Measurements from ENCODE around the gene CALB2. TPM values are rescaled to one million over a fixed set of nuclear protein-coding genes. Genes with fewer than 3 reads are reported as not detected.

CALB2 gene
- total RNA-seq, 1 experiment from 2014 or later = 5.5 TPM

DNA sequence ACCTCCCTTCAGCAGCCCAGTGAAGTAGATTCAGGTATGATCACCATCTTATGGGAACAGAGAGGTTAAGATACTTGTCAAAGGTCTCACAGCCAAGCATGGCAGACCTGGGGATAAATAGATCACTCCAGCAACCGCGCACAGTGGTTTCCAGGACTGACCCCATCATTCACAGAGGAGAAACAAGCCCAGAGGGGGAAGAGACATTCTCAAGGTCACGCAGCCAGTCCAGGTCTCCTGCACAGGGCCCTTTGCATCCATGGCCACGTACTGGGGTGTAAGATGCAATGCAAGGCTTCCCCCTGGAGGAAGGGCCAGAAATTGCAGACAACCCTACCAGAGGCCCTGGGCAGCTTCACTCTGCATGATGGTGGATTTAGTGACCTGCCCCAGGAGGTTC is 63.4 kb downstream of the CALB2 start:
- Histone ChIP-seq H3K36me3 (ENCODE audit: control insufficient read depth in 1 of 2, insufficient read depth in 2 of 2, low read length in 2 of 2) (no peaks in the 10 kb centered on the region), H3K4me2 (ENCODE audit: low read length) (no peak overlapping the region), H3K27me3 (ENCODE audit: insufficient read depth, low read length) (peaks cover 7% of the 10 kb centered on the region; the same call in 1 of the 2 replicates), H2AFZ (ENCODE audit: low read depth, low read length, poor library complexity, severe bottlenecking) (no peak overlapping the region), H3K4me1 (ENCODE audit: control insufficient read depth in 1 of 2, insufficient read depth in 2 of 2, low read length in 2 of 2) (peaks cover 0 to 9% of the 10 kb centered on the region in 2 experiments; a peak in 2 of 4 replicates), H3K9ac (ENCODE audit: low read length) (no peak overlapping the region), H4K20me1 (ENCODE audit: insufficient read depth) (no peaks in the 10 kb centered on the region), H3K4me3 (replicated peaks in 1 of 2; ENCODE audit: low read depth in 1 of 2, low read length in 2 of 2) (no peak overlapping the region), H3K9me2 (ENCODE audit: insufficient read depth) (no peaks in the 10 kb centered on the region), H3K27ac (ENCODE audit: low read depth, low read length) (no peak overlapping the region), H3K79me2 (ENCODE audit: insufficient read depth, low read length) (no peaks in the 10 kb centered on the region), H3K9me3 (ENCODE audit: control insufficient read depth in 1 of 2, insufficient read depth in 1 of 2, low read depth in 1 of 2, low read length in 2 of 2) (no peaks in the 10 kb centered on the region)
- BruUV-seq (replicated peaks) = no TSS peak
- ATAC-seq (peak; percentile 25; the same call in 1 of the 2 replicates), DNase-seq (ENCODE audit: low read depth, low spot score) (peak; percentile 26)
- CTCF ChIA-PET = interaction anchor here (0.8 to 1.5 kb wide), 4 partner anchors 9 to 190 kb away, joined by 4 to 13 read pairs (median 6); no protein-coding TSS in a partner anchor
- intact Hi-C loops (cut with micrococcal nuclease) = no loop called here
- RAD21 ChIA-PET (ENCODE audit: low non-redundant PET in 1 of 2, low total read pairs in 2 of 2, uncharacterized antibody in 2 of 2, unreplicated experiment in 2 of 2) = no interaction called here
- TF ChIP-seq, protein P1, sequence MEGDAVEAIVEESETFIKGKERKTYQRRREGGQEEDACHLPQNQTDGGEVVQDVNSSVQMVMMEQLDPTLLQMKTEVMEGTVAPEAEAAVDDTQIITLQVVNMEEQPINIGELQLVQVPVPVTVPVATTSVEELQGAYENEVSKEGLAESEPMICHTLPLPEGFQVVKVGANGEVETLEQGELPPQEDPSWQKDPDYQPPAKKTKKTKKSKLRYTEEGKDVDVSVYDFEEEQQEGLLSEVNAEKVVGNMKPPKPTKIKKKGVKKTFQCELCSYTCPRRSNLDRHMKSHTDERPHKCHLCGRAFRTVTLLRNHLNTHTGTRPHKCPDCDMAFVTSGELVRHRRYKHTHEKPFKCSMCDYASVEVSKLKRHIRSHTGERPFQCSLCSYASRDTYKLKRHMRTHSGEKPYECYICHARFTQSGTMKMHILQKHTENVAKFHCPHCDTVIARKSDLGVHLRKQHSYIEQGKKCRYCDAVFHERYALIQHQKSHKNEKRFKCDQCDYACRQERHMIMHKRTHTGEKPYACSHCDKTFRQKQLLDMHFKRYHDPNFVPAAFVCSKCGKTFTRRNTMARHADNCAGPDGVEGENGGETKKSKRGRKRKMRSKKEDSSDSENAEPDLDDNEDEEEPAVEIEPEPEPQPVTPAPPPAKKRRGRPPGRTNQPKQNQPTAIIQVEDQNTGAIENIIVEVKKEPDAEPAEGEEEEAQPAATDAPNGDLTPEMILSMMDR (IDR thresholded peaks at IDR 0.05 in 2 of 3, conservative IDR thresholded peaks at IDR 0.05 in 1 of 3; ENCODE audit: borderline replicate concordance in 1 of 3, insufficient read depth in 1 of 3, low read depth in 2 of 3, low read length in 2 of 3) = peak; percentile 39 to 72 (median 60); a peak in 5 of 6 replicates
- no peak for TF ChIP-seq YY1 (IDR thresholded peaks at IDR 0.05; ENCODE audit: extremely low read depth, insufficient replicate concordance, low read depth, low read length)
- no peak for TF ChIP-seq POLR2AphosphoS5 (IDR thresholded peaks at IDR 0.05; ENCODE audit: low read depth, low read length)
- TF ChIP-seq, protein P2, sequence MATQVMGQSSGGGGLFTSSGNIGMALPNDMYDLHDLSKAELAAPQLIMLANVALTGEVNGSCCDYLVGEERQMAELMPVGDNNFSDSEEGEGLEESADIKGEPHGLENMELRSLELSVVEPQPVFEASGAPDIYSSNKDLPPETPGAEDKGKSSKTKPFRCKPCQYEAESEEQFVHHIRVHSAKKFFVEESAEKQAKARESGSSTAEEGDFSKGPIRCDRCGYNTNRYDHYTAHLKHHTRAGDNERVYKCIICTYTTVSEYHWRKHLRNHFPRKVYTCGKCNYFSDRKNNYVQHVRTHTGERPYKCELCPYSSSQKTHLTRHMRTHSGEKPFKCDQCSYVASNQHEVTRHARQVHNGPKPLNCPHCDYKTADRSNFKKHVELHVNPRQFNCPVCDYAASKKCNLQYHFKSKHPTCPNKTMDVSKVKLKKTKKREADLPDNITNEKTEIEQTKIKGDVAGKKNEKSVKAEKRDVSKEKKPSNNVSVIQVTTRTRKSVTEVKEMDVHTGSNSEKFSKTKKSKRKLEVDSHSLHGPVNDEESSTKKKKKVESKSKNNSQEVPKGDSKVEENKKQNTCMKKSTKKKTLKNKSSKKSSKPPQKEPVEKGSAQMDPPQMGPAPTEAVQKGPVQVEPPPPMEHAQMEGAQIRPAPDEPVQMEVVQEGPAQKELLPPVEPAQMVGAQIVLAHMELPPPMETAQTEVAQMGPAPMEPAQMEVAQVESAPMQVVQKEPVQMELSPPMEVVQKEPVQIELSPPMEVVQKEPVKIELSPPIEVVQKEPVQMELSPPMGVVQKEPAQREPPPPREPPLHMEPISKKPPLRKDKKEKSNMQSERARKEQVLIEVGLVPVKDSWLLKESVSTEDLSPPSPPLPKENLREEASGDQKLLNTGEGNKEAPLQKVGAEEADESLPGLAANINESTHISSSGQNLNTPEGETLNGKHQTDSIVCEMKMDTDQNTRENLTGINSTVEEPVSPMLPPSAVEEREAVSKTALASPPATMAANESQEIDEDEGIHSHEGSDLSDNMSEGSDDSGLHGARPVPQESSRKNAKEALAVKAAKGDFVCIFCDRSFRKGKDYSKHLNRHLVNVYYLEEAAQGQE (IDR thresholded peaks at IDR 0.05; ENCODE audit: low read depth) = no peak
- TF ChIP-seq SP1 (IDR thresholded peaks at IDR 0.05; ENCODE audit: low read depth) = no peak
- no peak for TF ChIP-seq CEBPB (IDR thresholded peaks at IDR 0.05; ENCODE audit: low read depth)
- TF ChIP-seq FOSL1 (IDR thresholded peaks at IDR 0.05; ENCODE audit: low read depth) = no peak
- TF ChIP-seq RAD21 (IDR thresholded peaks at IDR 0.05; ENCODE audit: low read depth) = peak; percentile 61
- TF ChIP-seq JUND (IDR thresholded peaks at IDR 0.05) = no peak
- no peak for TF ChIP-seq CBX3 (IDR thresholded peaks at IDR 0.05; ENCODE audit: low read depth)
- TF ChIP-seq EZH2 (IDR thresholded peaks at IDR 0.05) = no peak
- no peak for TF ChIP-seq ELF1 (IDR thresholded peaks at IDR 0.05; ENCODE audit: borderline replicate concordance, low read depth)
- TF ChIP-seq, protein P3, sequence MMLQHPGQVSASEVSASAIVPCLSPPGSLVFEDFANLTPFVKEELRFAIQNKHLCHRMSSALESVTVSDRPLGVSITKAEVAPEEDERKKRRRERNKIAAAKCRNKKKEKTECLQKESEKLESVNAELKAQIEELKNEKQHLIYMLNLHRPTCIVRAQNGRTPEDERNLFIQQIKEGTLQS (IDR thresholded peaks at IDR 0.05) = no peak
- TF ChIP-seq ZNF274 (IDR thresholded peaks at IDR 0.05; ENCODE audit: low read depth, low read length) = no peak
- TF ChIP-seq EZH2phosphoT487 (IDR thresholded peaks at IDR 0.05; ENCODE audit: borderline replicate concordance) = no peak
- TF ChIP-seq, protein P4, sequence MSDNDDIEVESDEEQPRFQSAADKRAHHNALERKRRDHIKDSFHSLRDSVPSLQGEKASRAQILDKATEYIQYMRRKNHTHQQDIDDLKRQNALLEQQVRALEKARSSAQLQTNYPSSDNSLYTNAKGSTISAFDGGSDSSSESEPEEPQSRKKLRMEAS (IDR thresholded peaks at IDR 0.05) = no peak
- POLR2A ChIA-PET = no interaction called here
